ENCODE measurements around the gene FAXDC2.

DNA sequence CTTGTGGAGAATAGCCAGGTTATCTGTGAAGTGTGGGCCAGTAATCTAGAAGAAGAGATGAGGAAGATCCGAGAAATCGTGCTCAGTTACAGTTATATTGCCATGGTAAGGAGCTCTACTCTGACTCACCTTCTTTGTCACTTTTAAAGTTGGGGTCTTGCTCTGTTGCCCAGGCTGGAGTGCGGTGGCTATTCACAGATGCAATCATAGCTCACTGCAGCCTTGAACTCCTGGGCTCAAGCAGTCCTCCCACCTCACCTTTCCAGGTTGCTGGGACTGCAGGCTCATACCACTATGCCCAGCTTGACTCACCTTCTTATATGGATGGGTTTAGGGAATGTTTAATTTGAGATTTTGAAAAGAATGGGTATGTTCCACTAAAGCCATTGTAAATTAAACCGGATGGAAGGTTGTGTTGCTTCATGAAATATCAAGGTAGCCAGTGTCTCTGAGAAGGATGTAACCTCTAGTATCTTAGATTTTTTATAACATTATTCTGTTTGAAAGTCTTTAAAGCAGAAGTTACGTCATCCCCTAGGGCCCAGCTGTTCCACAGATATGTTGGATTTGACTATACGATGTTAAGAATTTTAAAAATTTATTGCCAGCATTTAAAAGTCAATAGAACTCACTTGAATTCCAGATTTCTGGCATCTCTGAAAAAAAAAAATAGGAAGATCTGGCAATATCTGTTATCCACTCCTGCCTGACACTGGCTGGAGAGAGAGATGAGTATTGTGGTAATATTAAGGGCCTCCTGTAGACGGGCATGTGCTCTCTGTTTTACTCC lies 13.1 kb upstream of the FAXDC2 start:
- TF ChIP-seq EZH2phosphoT487 (IDR thresholded peaks at IDR 0.05; ENCODE audit: borderline replicate concordance, low read depth, low read length) = no peak
- TF ChIP-seq, protein P1, sequence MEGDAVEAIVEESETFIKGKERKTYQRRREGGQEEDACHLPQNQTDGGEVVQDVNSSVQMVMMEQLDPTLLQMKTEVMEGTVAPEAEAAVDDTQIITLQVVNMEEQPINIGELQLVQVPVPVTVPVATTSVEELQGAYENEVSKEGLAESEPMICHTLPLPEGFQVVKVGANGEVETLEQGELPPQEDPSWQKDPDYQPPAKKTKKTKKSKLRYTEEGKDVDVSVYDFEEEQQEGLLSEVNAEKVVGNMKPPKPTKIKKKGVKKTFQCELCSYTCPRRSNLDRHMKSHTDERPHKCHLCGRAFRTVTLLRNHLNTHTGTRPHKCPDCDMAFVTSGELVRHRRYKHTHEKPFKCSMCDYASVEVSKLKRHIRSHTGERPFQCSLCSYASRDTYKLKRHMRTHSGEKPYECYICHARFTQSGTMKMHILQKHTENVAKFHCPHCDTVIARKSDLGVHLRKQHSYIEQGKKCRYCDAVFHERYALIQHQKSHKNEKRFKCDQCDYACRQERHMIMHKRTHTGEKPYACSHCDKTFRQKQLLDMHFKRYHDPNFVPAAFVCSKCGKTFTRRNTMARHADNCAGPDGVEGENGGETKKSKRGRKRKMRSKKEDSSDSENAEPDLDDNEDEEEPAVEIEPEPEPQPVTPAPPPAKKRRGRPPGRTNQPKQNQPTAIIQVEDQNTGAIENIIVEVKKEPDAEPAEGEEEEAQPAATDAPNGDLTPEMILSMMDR (conservative IDR thresholded peaks at IDR 0.05; ENCODE audit: low read length) = no peak

All from OCI-LY7 (cell line).